ENCODE measurements around the gene CSNK1G3. TPM values are rescaled to one million over a fixed set of nuclear protein-coding genes. Genes with fewer than 3 reads are reported as not detected.

Gene CSNK1G3
- total and polyA plus RNA-seq, 2 of the 4 experiments (the other 2 are of a cell fraction): 16.4 to 26.2 TPM

- ATAC-seq (ENCODE audit: low read depth): no peak
These were observed 66.4 kb downstream of the CSNK1G3 start for GRCh38 chr5:123578390-123578789.

More at GRCh38 chr5:123578390-123578789, 66.4 kb downstream of the CSNK1G3 start:
- Histone ChIP-seq H2AK5ac (ENCODE audit: low read depth, low read length) (no peak overlapping the region), H2BK15ac (ENCODE audit: low read depth, low read length) (no peak overlapping the region), H3K56ac (ENCODE audit: extremely low read depth, insufficient read depth, low read length) (no peak overlapping the region), H3K9ac (ENCODE audit: low read depth, low read length) (no peak overlapping the region), H4K5ac (ENCODE audit: low read depth, low read length) (no peak overlapping the region), H2BK5ac (ENCODE audit: low read depth, low read length, poor library complexity, severe bottlenecking) (no peak overlapping the region), H2BK20ac (ENCODE audit: low read depth, low read length) (no peak overlapping the region), H2BK120ac (ENCODE audit: low read depth, low read length) (no peak overlapping the region), H3K9me3 (ENCODE audit: control insufficient read depth, insufficient read depth, low read length) (no peaks in the 10 kb centered on the region), H3K4ac (ENCODE audit: low read depth, low read length) (no peak overlapping the region), H3K18ac (ENCODE audit: low read depth, low read length) (no peak overlapping the region), H3K27ac (ENCODE audit: insufficient read depth, low read length) (no peak overlapping the region), H3K4me1 (ENCODE audit: control insufficient read depth, insufficient read depth, low read length) (no peaks in the 10 kb centered on the region), H4K8ac (ENCODE audit: low read depth in 2 of 2, low read length in 2 of 2) (no peak overlapping the region), H4K91ac (ENCODE audit: insufficient read depth, low read depth, low read length) (no peak overlapping the region), H3K14ac (replicated peaks; ENCODE audit: low read depth, low read length) (no peak overlapping the region), H2AFZ (replicated peaks; ENCODE audit: low read length, poor library complexity) (no peak overlapping the region), H2AK9ac (replicated peaks; ENCODE audit: low read depth, low read length, poor library complexity) (no peak overlapping the region), H4K20me1 (ENCODE audit: insufficient read depth, low read length) (no peaks in the 10 kb centered on the region), H3K9me1 (ENCODE audit: insufficient read depth, low read length) (no peaks in the 10 kb centered on the region), H3K27me3 (ENCODE audit: control insufficient read depth, insufficient read depth, low read length) (no peaks in the 10 kb centered on the region), H3K4me2 (ENCODE audit: low read depth, low read length) (no peak overlapping the region), H3K36me3 (ENCODE audit: control insufficient read depth, insufficient read depth, low read length) (peaks cover 5% of the 10 kb centered on the region; the same call in 1 of the 2 replicates), H3K23ac (ENCODE audit: low read depth, low read length) (no peak overlapping the region), H3K79me1 (ENCODE audit: low read depth in 1 of 2, low read length in 2 of 2) (no peaks in the 10 kb centered on the region; a peak in 1 of 4 replicates), H3K4me3 (ENCODE audit: insufficient read depth, low read depth, low read length) (no peak overlapping the region)
- in situ Hi-C loops (cut with MboI; ENCODE audit: low sequenced_read_pairs): no loop called here
- TF ChIP-seq MAFK (IDR thresholded peaks at IDR 0.05; ENCODE audit: low read depth, low read length): no peak
- no peak for TF ChIP-seq FOS (IDR thresholded peaks at IDR 0.05; ENCODE audit: low read depth, low read length)
- no TSS peak for BruUV-seq (replicated peaks)
- CTCF ChIA-PET: no interaction called here
- DNase-seq: no peak
- intact Hi-C loops (cut with micrococcal nuclease): no loop called here
- dilution Hi-C loops (cut with HindIII; ENCODE audit: low sequenced_read_pairs, unreplicated experiment): no loop called here
- POLR2A ChIA-PET (ENCODE audit: unreplicated experiment): no interaction called here

Data from IMR-90 (cell line).